Bone marrow (tissue), 2 donors: ENCODE data around the gene OR2L8.

Experiments used
- DNase-seq, 2 donors: peaks; one replicate each; lab custom pipeline; 2025; lab: John Stamatoyannopoulos, UW

OR2L8 gene, protein sequence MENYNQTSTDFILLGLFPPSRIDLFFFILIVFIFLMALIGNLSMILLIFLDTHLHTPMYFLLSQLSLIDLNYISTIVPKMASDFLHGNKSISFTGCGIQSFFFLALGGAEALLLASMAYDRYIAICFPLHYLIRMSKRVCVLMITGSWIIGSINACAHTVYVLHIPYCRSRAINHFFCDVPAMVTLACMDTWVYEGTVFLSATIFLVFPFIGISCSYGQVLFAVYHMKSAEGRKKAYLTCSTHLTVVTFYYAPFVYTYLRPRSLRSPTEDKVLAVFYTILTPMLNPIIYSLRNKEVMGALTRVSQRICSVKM

GRCh38 chr1:247948558-247948957 lies at the start of gene OR2L8:
Gene OR2L8, plus strand, starts transcription at chr1:247948858. Its CDS starts 0 bp downstream, at chr1:247948858.
- DNase-seq, result no peak

DNA sequence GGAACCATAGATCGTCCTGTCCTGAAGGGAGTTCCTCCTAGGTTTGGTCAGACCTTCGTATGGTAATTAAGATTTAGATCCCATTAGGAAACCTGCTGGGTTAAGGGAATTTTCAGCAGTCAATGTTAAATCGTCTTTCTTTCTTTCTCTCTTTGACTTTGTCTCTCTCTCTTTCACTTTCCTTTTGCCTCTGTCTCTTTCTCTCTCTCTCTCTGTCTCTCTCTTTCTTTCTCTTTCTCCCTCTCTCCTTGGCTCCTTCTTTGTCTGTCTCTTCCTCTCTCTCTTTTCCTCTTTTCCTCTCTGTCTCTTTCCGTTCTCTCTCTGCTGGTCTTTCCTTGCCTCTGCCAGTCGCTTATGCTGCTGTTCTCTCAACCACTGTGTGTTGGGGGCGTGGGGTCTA lies 44.5 kb upstream of the OR2L8 start:
- DNase-seq, result no peak

- DNase-seq, result no peak
Observed at GRCh38 chr1:247905181-247905580, 43.5 kb upstream of the OR2L8 start.

GRCh38 chr1:247905910-247906503 lies 42.7 kb upstream of the OR2L8 start:
- peak in 1 of 2 donors; percentile 39 for DNase-seq

DNA sequence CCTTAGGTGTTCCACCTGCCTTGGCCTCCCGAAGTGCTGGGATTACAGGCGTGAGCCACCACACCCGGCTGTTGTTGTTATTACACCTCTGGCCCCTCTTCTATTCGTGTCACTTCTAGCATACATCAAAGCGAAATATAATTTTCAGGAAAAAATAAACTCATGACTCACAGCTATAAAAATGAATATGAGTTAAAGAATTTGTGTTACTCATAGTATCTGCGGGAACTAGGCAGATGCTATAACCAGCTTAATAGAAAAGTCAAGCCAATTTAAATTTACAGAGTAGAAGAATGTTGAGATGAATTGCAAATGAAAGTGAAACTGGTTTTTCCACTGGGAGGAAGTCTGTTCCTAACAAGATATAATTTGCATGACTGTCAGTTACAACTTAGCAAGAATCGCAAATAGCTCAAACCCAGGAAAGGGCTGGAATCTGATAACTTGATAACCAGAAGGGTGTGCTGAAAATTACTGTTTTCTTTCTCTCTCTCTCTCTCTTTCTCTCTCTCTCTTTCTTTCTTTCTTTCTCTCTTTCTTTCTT lies 42.1 kb upstream of the OR2L8 start:
- peak in 1 of 2 donors; percentile 89 for DNase-seq

GRCh38 chr1:247908766-247909165 lies 39.9 kb upstream of the OR2L8 start:
- peak in 1 of 2 donors; percentile 31 for DNase-seq

DNA sequence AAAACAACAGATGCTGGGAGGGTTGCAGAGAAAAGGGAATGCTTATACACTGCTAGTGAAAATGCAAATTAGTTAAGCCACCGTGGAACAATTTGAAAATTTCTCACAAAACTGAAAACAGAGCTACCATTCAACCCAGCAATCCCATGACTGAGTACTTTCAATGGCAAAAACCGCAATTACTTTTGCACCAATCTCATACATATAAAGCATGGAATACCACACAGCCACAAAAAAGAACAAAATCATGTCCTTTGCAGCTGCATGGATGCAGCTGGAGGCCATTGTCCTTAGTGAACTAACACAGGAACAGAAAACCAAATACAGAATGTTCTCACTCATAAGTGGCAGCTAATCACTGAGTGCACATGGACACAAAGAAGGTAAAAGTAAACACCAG lies 34.9 kb upstream of the OR2L8 start:
- DNase-seq, result no peak

- DNase-seq, result no peak
Observed at GRCh38 chr1:247914941-247915662, 33.6 kb upstream of the OR2L8 start.

GRCh38 chr1:247919952-247920351 lies 28.7 kb upstream of the OR2L8 start, which contains the start of gene OR2T8:
Gene OR2T8, plus strand, starts transcription at chr1:247920252. Its CDS starts 766 bp downstream, at chr1:247921018.
- DNase-seq, result no peak

- no peak for DNase-seq
Observed at GRCh38 chr1:247923941-247924340, 24.7 kb upstream of the OR2L8 start.

GRCh38 chr1:247924868-247925267 lies 23.8 kb upstream of the OR2L8 start, which contains the start of gene OR2AJ1:
Gene OR2AJ1, plus strand, starts transcription at chr1:247924889. Its CDS starts 8,880 bp downstream, at chr1:247933769.
- DNase-seq, result no peak

GRCh38 chr1:247933989-247934388 lies 14.7 kb upstream of the OR2L8 start:
- DNase-seq, result no peak

- no peak for DNase-seq
Observed at GRCh38 chr1:247935781-247936180, 12.9 kb upstream of the OR2L8 start.

DNA sequence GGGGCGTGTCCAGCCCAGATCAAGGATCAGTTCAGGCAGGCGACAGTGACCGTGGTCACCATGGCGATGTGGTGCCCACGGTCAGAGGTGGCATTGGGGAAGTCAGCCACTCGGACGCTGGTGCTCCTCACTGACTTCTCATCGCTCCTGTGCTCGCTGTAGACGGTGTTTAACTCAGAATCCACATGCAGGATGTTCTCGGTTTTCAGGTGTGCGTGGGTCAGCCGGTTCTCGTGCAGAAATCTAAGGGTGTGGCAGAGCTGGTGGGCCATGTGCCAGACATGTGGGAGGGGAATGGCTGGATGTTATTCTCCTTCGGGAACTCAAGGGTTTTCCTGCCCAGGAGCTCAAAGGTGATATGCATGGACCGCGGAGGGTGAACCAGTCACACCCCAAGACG lies 12.2 kb upstream of the OR2L8 start:
- no peak for DNase-seq

- DNase-seq, result peak; percentile 73 to 82
Observed at GRCh38 chr1:247936965-247937734, 11.5 kb upstream of the OR2L8 start.

DNA sequence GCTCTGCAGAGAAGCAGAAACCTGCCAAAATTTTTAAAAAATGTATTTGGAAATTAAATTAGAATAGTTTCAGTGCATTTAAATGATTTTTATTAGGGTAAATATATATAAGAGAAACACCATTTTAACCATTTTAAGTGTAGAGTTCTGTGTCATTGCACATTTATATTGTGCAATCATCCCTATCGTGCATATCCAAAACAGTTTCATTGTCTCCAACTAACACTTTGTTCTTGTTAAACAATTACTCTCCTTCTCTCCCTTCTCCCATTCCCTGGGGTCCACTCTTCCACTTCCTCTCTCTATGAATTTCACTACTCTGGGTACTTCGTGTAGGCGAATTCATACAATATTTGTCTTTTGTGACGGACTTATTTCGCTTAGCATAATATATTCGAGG lies 6.0 kb upstream of the OR2L8 start:
- no peak for DNase-seq

DNA sequence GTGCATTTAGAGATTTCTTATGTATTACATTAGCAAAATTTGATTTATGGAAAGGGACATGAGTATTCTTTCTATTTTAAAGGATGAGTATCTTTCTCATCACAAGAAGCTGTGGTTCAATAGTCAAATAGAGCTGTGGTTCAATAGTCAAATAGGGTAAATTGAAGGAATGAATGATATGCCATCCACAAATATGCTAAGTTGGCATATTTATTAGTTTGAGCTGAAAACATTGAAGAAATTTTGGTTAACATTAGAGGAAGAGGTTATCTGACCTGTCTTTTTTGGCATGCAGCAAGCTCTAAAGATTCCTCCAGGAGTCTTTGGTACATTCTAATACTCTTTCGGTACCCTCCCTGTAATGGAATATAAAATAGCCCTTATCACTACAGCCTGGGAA lies 4.8 kb downstream of the OR2L8 start:
- DNase-seq, result no peak

- no peak for DNase-seq
Observed at GRCh38 chr1:247961791-247962190, 13.1 kb downstream of the OR2L8 start.

- no peak for DNase-seq
Observed at GRCh38 chr1:247962911-247963588, 14.4 kb downstream of the OR2L8 start.

GRCh38 chr1:247964933-247965332 lies 16.3 kb downstream of the OR2L8 start, which contains the start of gene OR2AK2:
Gene OR2AK2, plus strand, starts transcription at chr1:247965233. Its CDS starts 144 bp downstream, at chr1:247965377.
- no peak for DNase-seq
